Activated CD4-positive, alpha-beta T cell treated with anti-CD3 and anti-CD28 coated beads, Interleukin-2, amount 10 ng/mL, durations not matched to agents 24 days and 14 days (primary cell): ENCODE measurements around the gene PDE3B. TPM values are rescaled to one million over a fixed set of nuclear protein-coding genes. Genes with fewer than 3 reads are reported as not detected.

Source experiments
- DNase-seq: peaks from one replicate; pipeline ENCODE4 v3.0.0; 2022
- H3K27ac Mint-ChIP-seq: one replicate; pipeline ENCODE4 v1.8.0; 2022; ENCODE audit warnings: mild to moderate bottlenecking, mixed read lengths
- H3K27me3 Mint-ChIP-seq: one replicate; pipeline ENCODE4 v1.8.0; 2022; ENCODE audit warnings: mixed read lengths
- H3K36me3 Mint-ChIP-seq: one replicate; pipeline ENCODE4 v1.8.0; 2022; ENCODE audit warnings: low read depth, mild to moderate bottlenecking, mixed read lengths
- H3K4me1 Mint-ChIP-seq: one replicate; pipeline ENCODE4 v1.8.0; 2021; ENCODE audit warnings: mixed read lengths
- H3K4me3 Mint-ChIP-seq: one replicate; pipeline ENCODE4 v1.8.0; 2022; ENCODE audit warnings: mild to moderate bottlenecking, moderate library complexity, mixed read lengths
- H3K9me3 Mint-ChIP-seq: one replicate; pipeline ENCODE4 v1.8.0; 2021; ENCODE audit warnings: mixed read lengths
- intact Hi-C: fragments of 100-400 bp; cut with micrococcal nuclease; formaldehyde crosslinking; loops from one replicate; pipeline ENCODE4 v1.15.1; 2023
- total RNA-seq: library from RNA; stranded (reverse); gene quantifications from 2 replicates; pipeline ENCODE4 v1.2.3, GENCODE V29; 2022

The PDE3B gene
- total RNA-seq, 1 donor from 2014 or later = 52.8 TPM

DNA sequence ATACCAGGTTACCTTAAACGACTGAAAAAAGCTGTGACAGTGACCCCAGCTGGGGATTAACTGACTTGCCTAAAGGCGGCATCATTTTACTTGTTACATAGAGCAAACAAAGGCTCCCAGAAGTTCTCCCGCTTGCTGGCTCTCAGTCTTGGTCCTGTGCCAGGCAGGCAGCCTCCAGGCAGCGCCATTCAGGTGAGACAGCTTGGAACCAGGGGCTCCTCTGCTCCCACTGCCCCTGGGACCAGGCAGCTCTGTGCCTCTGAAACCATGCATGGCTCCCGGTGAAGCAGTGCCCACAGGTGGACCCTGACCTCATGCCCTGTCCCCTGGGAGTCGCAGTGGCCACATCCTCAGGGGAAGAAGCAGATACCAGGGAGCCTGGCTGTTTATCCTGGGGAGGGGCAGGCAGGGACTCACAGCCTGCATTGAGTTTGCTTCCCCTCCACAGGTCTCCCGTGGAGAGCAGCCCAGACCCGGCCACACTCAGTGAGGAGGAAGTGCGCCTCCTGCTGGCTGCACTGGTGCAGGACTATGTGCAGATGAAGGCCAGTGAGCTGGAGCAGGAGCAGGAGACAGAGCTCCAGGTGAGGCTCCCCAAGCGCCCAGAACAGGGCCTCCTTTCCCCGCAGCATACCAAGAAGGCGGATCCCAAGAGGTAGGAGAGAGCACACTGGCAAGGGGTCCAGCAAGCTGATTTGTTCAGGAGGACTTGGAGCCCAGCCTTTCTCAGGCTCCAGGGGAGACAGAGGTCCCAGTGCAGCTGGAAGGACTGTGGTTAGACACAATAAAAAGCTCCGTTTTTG, 264.0 kb downstream of the PDE3B start:
- Mint-ChIP-seq H3K27me3 (no peaks in the 10 kb centered on the region), H3K4me3 (no peak overlapping the region), H3K36me3 (no peaks in the 10 kb centered on the region), H3K4me1 (peaks cover 51% of the 10 kb centered on the region), H3K9me3 (no peaks in the 10 kb centered on the region), H3K27ac (peak overlapping the region; percentile 20)
- DNase-seq = peak; percentile 96
- intact Hi-C loops = loop anchor here (1.0 to 5.0 kb wide), 6 partner anchors 65 to 370 kb away; partner anchors contain the start of gene CALCA

DNA sequence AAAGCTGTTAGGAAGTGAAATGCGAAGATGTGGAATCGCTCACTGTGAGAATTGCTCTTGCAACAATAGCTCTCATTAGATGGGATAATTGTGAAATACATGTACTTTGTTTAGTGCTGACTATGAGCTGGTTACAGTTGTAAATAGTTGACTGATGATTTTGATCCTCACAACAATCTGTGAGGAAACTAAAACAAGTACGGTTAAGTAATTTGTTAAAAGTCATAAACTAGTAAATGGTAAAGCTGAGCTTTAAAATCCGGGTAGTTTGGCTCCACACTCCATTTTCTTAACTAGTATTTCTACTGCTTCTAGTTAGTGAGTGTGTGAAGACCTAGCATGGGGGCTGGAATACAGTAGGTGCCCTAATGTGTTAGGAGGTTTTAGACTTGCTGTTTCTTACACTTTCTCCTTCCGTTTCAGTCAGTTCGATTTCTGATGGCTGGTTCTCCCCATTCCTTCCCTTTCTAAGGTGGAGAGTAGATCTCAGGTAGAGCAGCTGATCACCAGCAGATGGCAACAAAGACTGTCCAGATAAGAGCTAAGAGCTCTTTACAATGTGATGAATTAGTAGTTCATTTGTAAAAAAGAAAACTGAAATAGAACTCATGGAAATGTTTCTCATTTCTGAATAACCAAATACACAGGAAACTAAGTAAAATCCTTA, 264.7 kb downstream of the PDE3B start:
- Mint-ChIP-seq H3K36me3 (peaks cover 1% of the 10 kb centered on the region), H3K9me3 (no peaks in the 10 kb centered on the region), H3K27me3 (no peaks in the 10 kb centered on the region), H3K4me3 (no peak overlapping the region), H3K27ac (peak overlapping the region; percentile 11), H3K4me1 (peaks cover 45% of the 10 kb centered on the region)
- DNase-seq = peak; percentile 81
- intact Hi-C loops = loop anchor here (1.0 to 5.0 kb wide), 4 partner anchors 64 to 300 kb away; partner anchors contain the start of gene CALCA

DNA sequence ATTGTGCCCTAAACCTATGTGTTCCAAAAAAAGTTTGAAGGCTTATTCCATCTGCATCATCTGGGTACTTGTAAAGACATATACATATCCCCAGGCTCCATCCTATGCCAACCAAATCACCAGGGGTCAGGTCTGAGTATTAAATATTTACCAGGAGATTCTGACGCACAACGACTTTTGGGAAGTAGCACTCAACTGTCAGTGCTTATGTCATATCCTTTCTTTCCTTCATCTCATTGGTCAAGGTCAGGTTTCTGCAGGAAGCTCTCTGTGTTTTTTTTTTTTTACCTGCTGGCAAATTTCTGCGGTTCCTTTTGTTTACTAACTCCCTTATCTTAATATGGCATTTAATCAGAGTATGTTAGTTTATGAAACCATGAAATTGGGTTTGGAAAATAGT, 270.9 kb downstream of the PDE3B start:
- no peaks in the 10 kb centered on the region for H3K27me3 Mint-ChIP-seq
- H3K9me3 Mint-ChIP-seq = no peaks in the 10 kb centered on the region
- H3K27ac Mint-ChIP-seq = no peak overlapping the region
- DNase-seq = no peak
- intact Hi-C loops = no loop called here
- H3K4me3 Mint-ChIP-seq = no peak overlapping the region
- H3K4me1 Mint-ChIP-seq = no peaks in the 10 kb centered on the region
- H3K36me3 Mint-ChIP-seq = peaks cover 21% of the 10 kb centered on the region

DNA sequence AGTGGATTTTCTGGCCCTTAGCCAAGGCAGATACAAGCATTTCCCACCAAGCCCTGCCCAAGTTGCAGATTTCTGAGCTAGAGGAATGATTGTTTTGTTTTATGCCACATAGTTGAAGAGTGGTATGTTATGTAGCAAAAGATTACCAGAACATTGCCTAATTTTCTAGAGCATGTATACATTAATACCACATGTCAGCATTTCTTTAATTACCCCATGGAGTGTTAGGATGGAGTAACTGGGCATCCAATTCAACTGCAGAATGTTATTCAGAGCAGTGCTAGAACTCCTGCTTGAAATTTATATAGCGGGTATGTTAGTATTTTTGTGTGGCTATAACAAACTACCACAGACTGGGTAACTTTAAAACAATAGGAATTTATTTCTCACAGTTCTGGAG, 272.8 kb downstream of the PDE3B start:
- H3K27me3 Mint-ChIP-seq = peaks cover 1% of the 10 kb centered on the region
- no peak overlapping the region for H3K4me3 Mint-ChIP-seq
- H3K4me1 Mint-ChIP-seq = no peaks in the 10 kb centered on the region
- intact Hi-C loops = no loop called here
- no peaks in the 10 kb centered on the region for H3K9me3 Mint-ChIP-seq
- no peak for DNase-seq
- peaks cover 22% of the 10 kb centered on the region for H3K36me3 Mint-ChIP-seq
- no peak overlapping the region for H3K27ac Mint-ChIP-seq

Other genes with a start within 250 kb of the PDE3B start
- 91.8 and 93.5 TPM in 2 replicates for gene COPB1, start 144.0 kb upstream of the PDE3B start, total RNA-seq
- gene PSMA1, start 123.4 kb upstream of the PDE3B start, total RNA-seq = 334 and 344 TPM in 2 replicates
- gene CYP2R1, start 248.4 kb downstream of the PDE3B start, total RNA-seq = 13.1 and 13.7 TPM in 2 replicates